Measurements from ENCODE around the gene CHI3L2.

The CHI3L2 gene

DNA sequence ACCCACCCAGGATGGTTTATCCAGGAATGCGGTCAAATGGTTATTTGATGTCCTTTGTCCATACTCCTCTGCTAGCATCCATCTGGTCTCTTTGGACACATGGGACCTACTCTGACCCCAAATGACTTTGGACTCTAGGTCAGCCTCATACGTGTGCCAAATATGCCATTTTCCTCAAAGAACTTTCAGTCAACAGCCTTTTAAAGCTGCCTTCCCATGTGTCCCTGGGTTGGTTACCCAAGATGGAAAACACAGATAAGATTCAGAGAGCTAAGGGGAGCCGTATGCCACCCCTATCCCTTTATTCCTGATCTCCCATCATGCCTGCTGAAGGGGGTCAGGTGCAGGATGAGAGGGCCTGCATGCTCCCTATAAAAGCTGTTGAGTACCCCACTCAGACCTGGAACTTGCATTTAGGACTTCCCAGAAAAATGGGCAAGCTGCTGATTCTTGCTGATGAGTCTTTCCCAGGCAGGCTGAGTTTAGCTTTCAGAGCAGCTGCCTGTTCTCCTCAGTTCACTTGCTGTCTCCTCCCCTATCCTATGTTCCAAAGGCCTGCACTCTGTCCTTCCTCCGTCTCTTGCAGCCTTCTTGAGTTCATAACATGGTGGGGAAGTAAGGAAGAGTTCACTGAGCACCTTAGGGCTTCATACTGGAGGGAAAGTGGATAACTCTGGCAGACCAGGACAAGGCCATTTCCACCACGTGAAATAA, 19.8 kb downstream of the CHI3L2 start:
- H3K4me1 Mint-ChIP-seq: peaks cover 9% of the 10 kb centered on the region
- H3K9me3 Mint-ChIP-seq: no peaks in the 10 kb centered on the region
- H3K4me3 Mint-ChIP-seq: no peak overlapping the region
- no peak overlapping the region for H3K27ac Mint-ChIP-seq
- no peaks in the 10 kb centered on the region for H3K36me3 Mint-ChIP-seq
- ATAC-seq (no peak), DNase-seq (ENCODE audit: low spot score in 2 of 2) (no peak)

DNA sequence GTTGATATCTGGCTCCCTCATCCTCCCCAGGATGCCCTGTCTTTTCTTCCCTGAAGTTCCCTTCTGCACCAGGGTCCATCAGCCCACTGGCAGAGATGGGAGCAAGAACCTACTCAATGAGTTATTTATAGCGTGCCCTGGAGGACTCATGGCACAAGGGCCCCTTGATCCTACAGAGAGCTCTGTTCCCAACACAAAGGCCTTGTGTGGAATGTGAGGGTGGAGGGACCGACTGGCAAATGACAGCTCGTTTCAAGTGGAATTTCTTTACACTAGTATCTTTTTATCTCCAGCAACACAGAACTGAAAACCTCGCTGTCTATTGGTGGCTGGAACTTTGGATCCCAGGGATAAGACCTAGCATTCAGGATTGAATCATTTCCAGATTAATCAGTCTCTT, 22.4 kb downstream of the CHI3L2 start:
- H3K9me3 Mint-ChIP-seq: no peaks in the 10 kb centered on the region
- H3K36me3 Mint-ChIP-seq: no peaks in the 10 kb centered on the region
- no peak overlapping the region for H3K4me3 Mint-ChIP-seq
- DNase-seq (ENCODE audit: low spot score in 2 of 2): no peak
- H3K4me1 Mint-ChIP-seq: peaks cover 15% of the 10 kb centered on the region
- ATAC-seq: no peak
- no peak overlapping the region for H3K27ac Mint-ChIP-seq

DNA sequence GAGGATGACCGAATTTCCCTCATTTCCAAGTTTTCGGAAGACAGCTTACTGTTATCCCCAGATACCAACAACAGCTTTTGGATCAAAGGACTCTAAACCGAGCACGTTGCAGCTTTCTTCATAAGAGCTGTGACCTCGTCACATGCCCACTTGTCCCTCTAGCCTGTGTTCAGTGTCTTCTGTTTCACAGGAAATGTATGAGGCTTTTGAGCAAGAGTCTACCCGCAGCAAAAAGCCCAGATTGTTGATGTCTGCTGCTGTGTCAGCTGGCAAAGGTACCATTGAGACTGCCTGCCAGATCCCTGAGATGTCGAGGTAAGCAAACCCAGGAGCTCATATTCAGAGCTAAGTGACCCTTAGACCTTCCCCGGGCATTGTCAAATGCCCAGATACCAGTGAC, 24.1 kb downstream of the CHI3L2 start:
- H3K27ac Mint-ChIP-seq: peak overlapping the region; percentile 17
- H3K36me3 Mint-ChIP-seq: no peaks in the 10 kb centered on the region
- ATAC-seq (peak; percentile 39), DNase-seq (ENCODE audit: low spot score in 2 of 2) (no peak)
- H3K9me3 Mint-ChIP-seq: no peaks in the 10 kb centered on the region
- peaks cover 15% of the 10 kb centered on the region for H3K4me1 Mint-ChIP-seq
- H3K4me3 Mint-ChIP-seq: no peak overlapping the region

DNA sequence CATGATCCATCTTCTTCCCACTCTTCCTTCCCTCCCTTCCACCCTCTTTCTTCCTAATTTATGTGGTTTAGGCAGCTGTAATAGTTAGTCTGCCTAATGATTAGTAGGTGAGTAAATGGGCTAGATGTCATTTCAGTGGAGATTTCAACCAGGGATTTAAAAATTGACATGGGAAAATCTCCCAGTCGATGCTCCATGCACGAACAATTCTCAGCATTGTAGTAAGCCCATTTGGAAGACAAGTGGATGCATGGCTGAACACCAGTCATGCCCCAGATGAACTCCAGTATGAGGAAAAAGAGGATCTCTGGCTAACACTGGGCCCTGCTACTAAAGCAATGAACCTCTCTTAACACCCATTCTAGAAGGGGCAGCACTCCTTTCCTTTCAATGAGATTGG, 25.3 kb downstream of the CHI3L2 start:
- Mint-ChIP-seq H3K9me3 (no peaks in the 10 kb centered on the region), H3K27ac (no peak overlapping the region), H3K4me3 (no peak overlapping the region), H3K4me1 (peaks cover 15% of the 10 kb centered on the region), H3K36me3 (no peaks in the 10 kb centered on the region)
- DNase-seq (ENCODE audit: low spot score in 2 of 2): no peak
- ATAC-seq: no peak

GRCh38 chr1:111253876-111254275, 26.4 kb downstream of the CHI3L2 start:
- Mint-ChIP-seq H3K4me1 (peaks cover 15% of the 10 kb centered on the region), H3K9me3 (no peaks in the 10 kb centered on the region), H3K27ac (no peak overlapping the region), H3K4me3 (no peak overlapping the region), H3K36me3 (no peaks in the 10 kb centered on the region)
- ATAC-seq (no peak), DNase-seq (ENCODE audit: low spot score in 2 of 2) (no peak)

DNA sequence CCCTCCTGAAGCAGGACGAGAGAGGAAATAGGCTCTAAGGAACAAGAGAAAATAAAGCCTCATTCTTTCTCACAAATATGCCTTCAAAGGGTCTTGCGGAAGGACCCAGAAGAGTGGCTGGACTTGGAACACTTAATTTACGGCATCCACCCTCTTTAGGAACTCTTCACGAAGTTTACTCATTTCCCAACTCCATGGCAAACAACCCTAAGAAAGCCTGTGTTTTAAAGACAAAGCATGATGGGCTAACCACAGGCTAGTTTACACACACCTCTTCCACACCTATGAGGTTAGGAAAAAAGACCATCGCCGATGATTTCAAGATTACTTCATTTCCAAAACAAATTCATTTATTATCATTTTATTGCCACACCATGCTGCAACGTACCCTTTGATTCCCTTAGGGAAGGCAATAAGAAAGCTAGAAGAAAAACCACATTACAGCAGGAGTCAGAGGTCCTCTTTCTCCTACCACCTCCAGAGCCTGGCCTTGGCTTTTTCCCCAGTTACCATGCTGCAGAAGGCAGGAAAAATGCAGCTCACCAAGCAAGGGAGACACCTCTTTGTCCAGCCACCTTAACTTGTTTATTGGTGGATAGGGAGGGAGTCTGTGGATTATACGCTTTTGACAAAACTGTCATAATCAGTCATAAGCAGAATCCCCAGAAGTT, 29.6 kb downstream of the CHI3L2 start:
- Mint-ChIP-seq H3K4me3 (no peak overlapping the region), H3K36me3 (no peaks in the 10 kb centered on the region)

GRCh38 chr1:111267801-111268508, 40.4 kb downstream of the CHI3L2 start:
- H3K27ac Mint-ChIP-seq: no peak overlapping the region
- no peak for ATAC-seq

More for the DNA sequence above, 29.6 kb downstream of the CHI3L2 start:
- Mint-ChIP-seq H3K9me3 (no peaks in the 10 kb centered on the region), H3K27ac (no peak overlapping the region), H3K4me1 (peaks cover 6% of the 10 kb centered on the region)
- ATAC-seq: no peak
- DNase-seq (ENCODE audit: low spot score in 2 of 2): no peak

GRCh38 chr1:111269825-111270406, 42.4 kb downstream of the CHI3L2 start:
- Mint-ChIP-seq H3K36me3 (no peaks in the 10 kb centered on the region), H3K9me3 (peaks cover 9% of the 10 kb centered on the region), H3K4me3 (no peak overlapping the region), H3K27ac (no peak overlapping the region), H3K4me1 (peaks cover 18% of the 10 kb centered on the region)
- ATAC-seq: no peak
- DNase-seq (ENCODE audit: low spot score in 2 of 2): no peak

More at GRCh38 chr1:111267801-111268508, 40.4 kb downstream of the CHI3L2 start:
- H3K4me1 Mint-ChIP-seq: peaks cover 11% of the 10 kb centered on the region
- DNase-seq (ENCODE audit: low spot score in 2 of 2): no peak
- no peaks in the 10 kb centered on the region for H3K36me3 Mint-ChIP-seq
- H3K9me3 Mint-ChIP-seq: peaks cover 10% of the 10 kb centered on the region
- no peak overlapping the region for H3K4me3 Mint-ChIP-seq

DNA sequence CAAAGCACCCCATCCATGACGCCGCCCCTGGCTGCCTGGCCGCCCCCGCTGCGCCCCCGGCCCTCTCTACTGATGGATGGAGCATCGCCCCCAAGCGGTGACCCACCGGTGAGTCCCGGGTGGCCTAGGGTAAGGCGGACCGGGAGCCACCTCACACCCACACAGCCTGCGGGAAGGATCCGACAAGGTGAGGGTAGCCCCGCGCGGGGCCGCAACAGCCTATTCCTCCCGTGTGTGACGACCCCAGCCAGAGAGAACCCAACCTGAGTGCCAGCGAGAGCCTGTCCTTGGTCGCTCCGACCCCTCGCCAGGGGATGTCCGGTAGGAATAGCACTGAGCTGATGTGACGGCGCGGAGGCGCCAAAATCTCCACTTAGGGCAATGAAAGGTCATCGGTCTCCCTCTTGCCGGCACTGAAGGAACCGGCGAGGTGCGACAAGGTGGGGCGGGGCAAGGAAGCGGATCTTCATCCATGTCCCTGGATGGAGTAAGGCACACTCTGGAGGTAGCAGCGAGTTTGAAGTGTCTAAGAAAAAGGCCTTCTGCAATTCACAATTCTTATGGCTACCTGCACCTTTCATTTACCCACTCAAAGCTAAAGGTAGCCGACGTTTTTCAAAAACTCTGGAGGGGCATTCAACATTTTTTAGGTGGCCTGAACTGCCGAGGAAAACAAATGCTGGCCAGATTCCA, 43.4 kb downstream of the CHI3L2 start:
- peaks cover 27% of the 10 kb centered on the region for H3K4me1 Mint-ChIP-seq
- H3K4me3 Mint-ChIP-seq: peak overlapping the region; percentile 30
- ATAC-seq (no peak), DNase-seq (ENCODE audit: low spot score in 2 of 2) (no peak)
- H3K9me3 Mint-ChIP-seq: peaks cover 3% of the 10 kb centered on the region
- H3K27ac Mint-ChIP-seq: no peak overlapping the region
- no peaks in the 10 kb centered on the region for H3K36me3 Mint-ChIP-seq

- peaks cover 32% of the 10 kb centered on the region for H3K4me1 Mint-ChIP-seq
- no peak overlapping the region for H3K27ac Mint-ChIP-seq
- no peak for DNase-seq (ENCODE audit: low spot score in 2 of 2)
- no peaks in the 10 kb centered on the region for H3K9me3 Mint-ChIP-seq
- peak overlapping the region; percentile 30 for H3K4me3 Mint-ChIP-seq
- ATAC-seq: no peak
- no peaks in the 10 kb centered on the region for H3K36me3 Mint-ChIP-seq
These were observed 43.9 kb downstream of the CHI3L2 start for GRCh38 chr1:111271464-111271801.

DNA sequence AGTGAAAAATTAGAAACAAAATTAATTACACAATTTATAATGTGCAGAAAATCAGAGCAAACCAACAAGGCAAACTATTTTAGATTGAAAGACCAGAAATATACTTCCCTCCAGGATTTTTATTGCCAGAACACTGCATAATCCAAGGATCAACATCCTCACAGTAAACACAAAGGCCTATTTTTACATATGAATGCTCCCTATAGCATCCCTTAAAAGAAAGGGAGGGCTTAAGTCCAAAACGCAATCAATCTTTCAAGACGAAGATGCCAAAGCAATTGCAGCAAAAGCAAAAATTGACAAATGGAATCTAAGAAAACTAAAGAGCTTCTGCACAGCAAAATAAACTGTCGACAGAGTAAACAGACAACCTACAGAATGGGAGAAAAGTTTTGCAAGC, 44.6 kb downstream of the CHI3L2 start:
- no peak overlapping the region for H3K27ac Mint-ChIP-seq

GRCh38 chr1:111274653-111275052, 47.1 kb downstream of the CHI3L2 start:
- peak overlapping the region; percentile 0 for H3K27ac Mint-ChIP-seq
- H3K4me3 Mint-ChIP-seq: peak overlapping the region; percentile 18
- ATAC-seq (peak; percentile 84), DNase-seq (ENCODE audit: low spot score in 2 of 2) (no peak)
- no peaks in the 10 kb centered on the region for H3K36me3 Mint-ChIP-seq
- H3K4me1 Mint-ChIP-seq: peaks cover 45% of the 10 kb centered on the region
- H3K9me3 Mint-ChIP-seq: no peaks in the 10 kb centered on the region

More for the DNA sequence above, 44.6 kb downstream of the CHI3L2 start:
- ATAC-seq (no peak), DNase-seq (ENCODE audit: low spot score in 2 of 2) (no peak)
- Mint-ChIP-seq H3K36me3 (no peaks in the 10 kb centered on the region), H3K4me1 (peaks cover 33% of the 10 kb centered on the region), H3K9me3 (no peaks in the 10 kb centered on the region), H3K4me3 (no peak overlapping the region)

- peak; percentile 91 for ATAC-seq
- H3K27ac Mint-ChIP-seq: peak overlapping the region; percentile 0
- peak in 1 of 2 donors; percentile 66 for DNase-seq (ENCODE audit: low spot score in 2 of 2)
- no peaks in the 10 kb centered on the region for H3K36me3 Mint-ChIP-seq
- H3K4me1 Mint-ChIP-seq: peaks cover 45% of the 10 kb centered on the region
- H3K9me3 Mint-ChIP-seq: no peaks in the 10 kb centered on the region
- H3K4me3 Mint-ChIP-seq: peak overlapping the region; percentile 18
These were observed 47.6 kb downstream of the CHI3L2 start for GRCh38 chr1:111275079-111275478.

- no peaks in the 10 kb centered on the region for H3K9me3 Mint-ChIP-seq
- no peaks in the 10 kb centered on the region for H3K36me3 Mint-ChIP-seq
- DNase-seq (ENCODE audit: low spot score in 2 of 2): no peak
- no peak overlapping the region for H3K27ac Mint-ChIP-seq
- ATAC-seq: no peak
- H3K4me1 Mint-ChIP-seq: peaks cover 43% of the 10 kb centered on the region
- no peak overlapping the region for H3K4me3 Mint-ChIP-seq
These were observed 48.4 kb downstream of the CHI3L2 start for GRCh38 chr1:111275780-111276433.

DNA sequence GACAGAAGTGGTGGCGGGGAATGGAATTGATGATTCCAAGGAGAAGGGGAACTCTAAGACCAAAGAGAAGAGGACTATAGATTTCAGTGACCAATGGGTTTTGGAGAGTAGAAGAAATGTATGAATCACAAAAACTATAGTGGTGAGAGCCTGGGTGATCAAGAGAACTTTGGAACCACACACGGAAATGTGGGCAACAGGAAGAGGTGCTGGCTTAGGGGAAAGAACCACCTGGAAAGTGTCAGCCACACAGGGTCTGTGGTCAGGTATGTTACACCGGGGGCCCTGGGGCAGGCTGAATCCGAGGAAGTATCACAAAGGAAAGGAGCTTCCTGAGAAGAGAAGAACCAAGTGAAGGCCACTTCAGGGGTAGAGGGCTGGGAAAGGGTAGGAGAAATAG, 51.6 kb downstream of the CHI3L2 start:
- H3K4me1 Mint-ChIP-seq: peaks cover 33% of the 10 kb centered on the region
- no peak for DNase-seq (ENCODE audit: low spot score in 2 of 2)
- no peak overlapping the region for H3K4me3 Mint-ChIP-seq
- H3K36me3 Mint-ChIP-seq: no peaks in the 10 kb centered on the region
- H3K9me3 Mint-ChIP-seq: no peaks in the 10 kb centered on the region
- no peak overlapping the region for H3K27ac Mint-ChIP-seq
- ATAC-seq: no peak
